Measurements from ENCODE around the gene VAV2. TPM values are rescaled to one million over a fixed set of nuclear protein-coding genes. Genes with fewer than 3 reads are reported as not detected.

Gene VAV2
- total and polyA plus RNA-seq, 4 donors = 13.0 to 28.2 (median 16.3) TPM

DNA sequence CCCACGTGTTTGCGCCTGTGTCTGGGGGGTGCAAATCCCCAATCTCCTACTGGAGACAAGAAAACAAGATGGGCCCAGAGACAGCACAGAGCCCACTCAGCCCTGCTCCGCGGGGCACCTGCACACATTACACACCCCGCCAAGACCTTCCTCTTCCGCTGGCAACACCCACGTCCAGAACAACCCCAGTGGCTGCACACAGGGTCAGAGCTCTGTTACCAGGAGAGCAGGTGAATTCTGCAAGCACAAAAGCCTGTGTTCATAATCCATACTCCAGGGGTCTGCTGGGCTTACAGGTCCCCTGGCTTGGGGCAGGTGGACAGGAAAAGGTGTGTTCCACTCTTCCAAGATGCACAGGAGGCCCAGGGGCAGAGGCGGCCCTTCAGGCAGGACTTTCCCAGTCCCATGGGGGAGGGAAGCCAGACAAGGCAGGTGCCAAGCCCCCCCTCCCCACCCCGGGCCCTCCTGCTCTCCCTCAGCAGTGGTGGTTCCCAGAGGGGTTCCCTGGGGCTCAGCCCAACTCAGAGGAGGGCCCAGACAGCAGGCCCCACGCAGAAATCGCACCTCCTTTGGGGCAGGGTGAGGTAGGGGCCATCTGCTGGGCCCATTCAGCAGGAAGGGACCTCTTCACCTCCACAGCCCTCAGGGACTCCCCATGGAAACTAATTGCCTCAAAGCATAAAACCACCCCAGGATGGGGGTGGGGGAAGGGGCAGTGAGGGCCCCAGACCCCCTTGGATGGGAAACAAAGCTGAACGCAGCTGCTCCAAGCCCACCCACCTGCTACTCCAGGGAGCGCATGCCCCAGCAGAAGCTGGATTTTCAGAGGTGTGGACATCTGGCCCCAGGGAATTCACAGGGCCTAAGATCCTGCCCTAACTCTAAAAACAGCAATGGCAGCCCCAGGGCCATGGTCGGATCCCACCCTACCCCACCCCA, 105.3 kb downstream of the VAV2 start:
- no peaks in the 10 kb centered on the region for H3K27me3 ChIP-seq (ENCODE audit: control insufficient read depth in 3 of 3, insufficient read depth in 3 of 3, low read length in 2 of 3)
- no peak overlapping the region for H3K9ac ChIP-seq (ENCODE audit: insufficient read depth in 1 of 2, low read length in 2 of 2)
- H3K4me3 ChIP-seq = no peak overlapping the region
- H3K4me1 ChIP-seq (ENCODE audit: control insufficient read depth in 5 of 5, insufficient read depth in 5 of 5, low read length in 5 of 5) = peaks cover 0 to 11% (median 5%) of the 10 kb centered on the region in 5 donors
- no peaks in the 10 kb centered on the region for H3K9me3 ChIP-seq (ENCODE audit: control insufficient read depth in 4 of 4, insufficient read depth in 3 of 4, low read length in 3 of 4)
- TF ChIP-seq, protein P1, sequence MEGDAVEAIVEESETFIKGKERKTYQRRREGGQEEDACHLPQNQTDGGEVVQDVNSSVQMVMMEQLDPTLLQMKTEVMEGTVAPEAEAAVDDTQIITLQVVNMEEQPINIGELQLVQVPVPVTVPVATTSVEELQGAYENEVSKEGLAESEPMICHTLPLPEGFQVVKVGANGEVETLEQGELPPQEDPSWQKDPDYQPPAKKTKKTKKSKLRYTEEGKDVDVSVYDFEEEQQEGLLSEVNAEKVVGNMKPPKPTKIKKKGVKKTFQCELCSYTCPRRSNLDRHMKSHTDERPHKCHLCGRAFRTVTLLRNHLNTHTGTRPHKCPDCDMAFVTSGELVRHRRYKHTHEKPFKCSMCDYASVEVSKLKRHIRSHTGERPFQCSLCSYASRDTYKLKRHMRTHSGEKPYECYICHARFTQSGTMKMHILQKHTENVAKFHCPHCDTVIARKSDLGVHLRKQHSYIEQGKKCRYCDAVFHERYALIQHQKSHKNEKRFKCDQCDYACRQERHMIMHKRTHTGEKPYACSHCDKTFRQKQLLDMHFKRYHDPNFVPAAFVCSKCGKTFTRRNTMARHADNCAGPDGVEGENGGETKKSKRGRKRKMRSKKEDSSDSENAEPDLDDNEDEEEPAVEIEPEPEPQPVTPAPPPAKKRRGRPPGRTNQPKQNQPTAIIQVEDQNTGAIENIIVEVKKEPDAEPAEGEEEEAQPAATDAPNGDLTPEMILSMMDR (IDR thresholded peaks at IDR 0.05; ENCODE audit: control extremely low read depth, extremely low read depth) = no peak
- DNase-seq (no peak), ATAC-seq (ENCODE audit: insufficient read depth, low FRiP score) (no peak)
- WGBS, 2 donors = 84 to 88% methylated on average over 14 of the region's 14 CpGs
- H3K27ac ChIP-seq (ENCODE audit: low read depth in 1 of 2, low read length in 1 of 2) = no peak overlapping the region
- H3K36me3 ChIP-seq (ENCODE audit: control insufficient read depth in 4 of 4, insufficient read depth in 4 of 4, low read length in 4 of 4) = peaks cover 0 to 2% (median 0%) of the 10 kb centered on the region in 4 donors

DNA sequence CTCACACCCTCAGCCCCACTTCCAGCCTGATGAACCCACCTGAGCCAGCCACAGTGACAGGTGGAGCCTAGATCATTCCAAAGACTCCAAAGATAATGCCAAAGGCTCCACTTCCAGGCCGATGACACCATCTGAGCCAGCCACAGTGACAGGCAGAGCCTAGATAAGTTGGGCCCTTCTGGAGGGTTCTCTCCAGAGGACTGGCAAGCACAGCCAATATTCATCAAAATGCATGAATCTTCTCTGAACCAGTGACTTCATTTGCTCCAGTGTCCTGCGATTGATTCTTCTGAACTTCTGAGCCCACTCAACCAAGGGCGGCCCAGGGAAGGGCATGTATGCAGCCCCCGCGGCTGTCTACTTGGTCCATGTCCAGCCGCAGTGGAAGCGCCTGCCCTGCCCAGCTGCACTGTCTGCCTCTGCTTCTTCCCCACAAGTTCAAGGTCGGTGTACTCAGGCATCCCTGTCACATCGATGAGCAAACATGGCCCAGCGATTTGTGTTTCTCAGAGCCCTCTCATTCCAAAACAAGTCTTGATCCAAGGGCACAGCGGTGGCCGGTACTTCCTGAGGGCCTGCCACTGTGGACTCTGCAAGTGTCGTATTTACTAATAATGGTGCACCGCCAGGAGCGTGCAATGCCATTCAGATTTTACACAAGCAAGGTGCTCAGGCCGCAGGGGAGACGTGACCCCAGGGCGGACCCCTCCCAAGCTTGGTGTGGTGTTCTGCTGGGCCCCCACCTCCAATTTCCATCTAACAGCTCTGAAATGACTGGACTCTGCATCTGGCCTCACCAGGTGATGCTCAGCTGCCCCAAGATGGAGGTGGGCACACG, 107.0 kb downstream of the VAV2 start:
- no peak for ATAC-seq (ENCODE audit: insufficient read depth, low FRiP score)
- H3K9ac ChIP-seq (ENCODE audit: insufficient read depth in 1 of 2, low read length in 2 of 2) = no peak overlapping the region
- DNase-seq = no peak

DNA sequence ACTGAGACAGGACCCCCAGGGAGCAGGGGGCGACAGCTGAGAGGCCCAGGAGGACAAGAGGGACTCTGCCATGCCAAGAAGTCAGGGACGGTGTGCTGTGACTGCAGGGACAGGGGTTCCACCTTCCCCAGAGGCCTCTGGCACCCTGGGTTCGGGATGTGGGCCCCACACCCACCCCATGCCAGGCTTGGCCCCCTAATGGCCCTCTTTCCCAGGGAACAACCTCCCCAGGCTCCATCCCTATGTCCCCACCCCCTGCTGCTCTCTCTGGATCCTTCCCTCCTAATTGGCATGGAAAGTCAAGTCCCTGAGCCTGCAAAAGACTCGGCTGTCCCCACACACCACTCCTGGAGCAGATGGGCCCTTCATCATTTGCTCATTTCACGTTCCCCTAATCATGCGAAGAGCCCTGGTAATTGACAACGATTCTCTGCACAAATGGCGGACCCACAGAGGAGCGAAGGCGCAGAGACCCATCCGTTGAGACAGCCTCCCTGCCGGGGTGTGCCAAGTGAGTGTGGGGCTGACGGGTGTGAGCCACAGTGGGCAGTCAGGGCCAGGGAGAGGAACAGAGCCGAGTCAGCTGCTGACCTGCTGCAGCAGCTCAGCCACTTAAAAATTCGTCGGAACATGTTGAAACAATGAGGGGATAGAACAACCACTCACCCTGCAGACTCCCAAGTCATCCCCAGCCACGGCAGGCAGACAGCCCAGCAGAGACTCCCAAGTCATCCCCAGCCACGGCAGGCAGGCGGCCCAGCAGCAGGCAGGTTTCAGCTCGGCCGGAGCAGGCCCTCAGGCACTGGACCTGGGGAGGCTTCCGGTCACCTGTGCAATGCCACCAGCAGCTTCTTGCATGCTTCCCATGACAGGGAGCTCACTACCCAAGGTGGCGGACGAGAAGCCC, 109.0 kb downstream of the VAV2 start:
- WGBS, 2 donors = 88 to 92% methylated on average over 24 of the region's 24 CpGs
- Histone ChIP-seq H3K9ac (ENCODE audit: insufficient read depth in 1 of 2, low read length in 2 of 2) (no peak overlapping the region), H3K4me1 (ENCODE audit: control insufficient read depth in 5 of 5, insufficient read depth in 5 of 5, low read length in 5 of 5) (peaks cover 0 to 14% (median 7%) of the 10 kb centered on the region in 5 donors)

More for the DNA sequence above, 107.0 kb downstream of the VAV2 start:
- Histone ChIP-seq H3K27me3 (ENCODE audit: control insufficient read depth in 3 of 3, insufficient read depth in 3 of 3, low read length in 2 of 3) (no peaks in the 10 kb centered on the region), H3K4me3 (no peak overlapping the region), H3K9me3 (ENCODE audit: control insufficient read depth in 4 of 4, insufficient read depth in 3 of 4, low read length in 3 of 4) (no peaks in the 10 kb centered on the region), H3K36me3 (ENCODE audit: control insufficient read depth in 4 of 4, insufficient read depth in 4 of 4, low read length in 4 of 4) (peaks cover 0 to 2% (median 0%) of the 10 kb centered on the region in 4 donors), H3K27ac (ENCODE audit: low read depth in 1 of 2, low read length in 1 of 2) (no peak overlapping the region), H3K4me1 (ENCODE audit: control insufficient read depth in 5 of 5, insufficient read depth in 5 of 5, low read length in 5 of 5) (peaks cover 0 to 14% (median 5%) of the 10 kb centered on the region in 5 donors)
- TF ChIP-seq, protein P1 (IDR thresholded peaks at IDR 0.05; ENCODE audit: control extremely low read depth, extremely low read depth) = no peak
- 86 to 92% methylated on average over 19 of the region's 19 CpGs for WGBS, 2 donors

More for the DNA sequence above, 109.0 kb downstream of the VAV2 start:
- Histone ChIP-seq H3K27me3 (ENCODE audit: control insufficient read depth in 3 of 3, insufficient read depth in 3 of 3, low read length in 2 of 3) (no peaks in the 10 kb centered on the region), H3K27ac (ENCODE audit: low read depth in 1 of 2, low read length in 1 of 2) (peak overlapping the region in 1 of 2 donors; percentile 9), H3K9me3 (ENCODE audit: control insufficient read depth in 4 of 4, insufficient read depth in 3 of 4, low read length in 3 of 4) (no peaks in the 10 kb centered on the region), H3K36me3 (ENCODE audit: control insufficient read depth in 4 of 4, insufficient read depth in 4 of 4, low read length in 4 of 4) (peaks cover 0 to 2% (median 0%) of the 10 kb centered on the region in 4 donors), H3K4me3 (no peak overlapping the region)
- DNase-seq (no peak), ATAC-seq (ENCODE audit: insufficient read depth, low FRiP score) (no peak)
- TF ChIP-seq, protein P1 (IDR thresholded peaks at IDR 0.05; ENCODE audit: control extremely low read depth, extremely low read depth) = no peak
